Measurements from ENCODE around the gene CELF4.

- no peak for TF ChIP-seq CTCF (conservative IDR thresholded peaks at IDR 0.05)
- TF ChIP-seq ZFX (IDR thresholded peaks at IDR 0.05): no peak
These were observed 43.8 kb downstream of the CELF4 start for GRCh38 chr18:37521510-37522465.

Data from C4-2B (cell line).